ENCODE measurements around the gene BMI1.

The BMI1 gene

DNA sequence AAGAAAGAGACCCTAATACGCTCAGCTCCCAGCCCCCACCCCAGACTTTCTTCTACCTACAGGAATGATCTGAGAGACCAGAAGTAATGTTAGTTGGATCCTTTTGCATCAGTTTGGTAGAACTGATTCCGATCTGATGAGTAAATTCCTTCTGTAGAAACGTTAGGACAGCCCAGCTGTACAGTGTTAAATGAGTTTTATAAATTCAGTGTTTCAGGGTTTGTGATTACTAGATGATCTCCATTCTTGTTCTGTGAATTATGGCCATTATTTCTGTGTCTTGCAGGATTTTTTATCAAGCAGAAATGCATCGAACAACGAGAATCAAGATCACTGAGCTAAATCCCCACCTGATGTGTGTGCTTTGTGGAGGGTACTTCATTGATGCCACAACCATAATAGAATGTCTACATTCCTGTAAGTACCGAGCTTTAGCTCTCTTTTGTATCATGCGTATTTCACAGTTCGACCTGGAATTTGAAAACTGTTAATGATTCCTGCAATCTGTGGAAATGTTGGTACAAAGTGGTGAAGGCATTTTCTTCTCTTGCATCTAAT, 5.3 kb downstream of the BMI1 start:
- Histone ChIP-seq H3K27ac (ENCODE audit: low read depth, low read length) (no peak overlapping the region), H3K9me3 (ENCODE audit: control insufficient read depth, insufficient read depth, low read length) (no peaks in the 10 kb centered on the region), H3K9me2 (replicated peaks; ENCODE audit: control insufficient read depth, low read length) (no peaks in the 10 kb centered on the region), H3F3A (ENCODE audit: control insufficient read depth, insufficient read depth) (peaks cover 36% of the 10 kb centered on the region), H3K79me2 (ENCODE audit: control insufficient read depth, low read length) (no peaks in the 10 kb centered on the region), H3K4me1 (ENCODE audit: control insufficient read depth, low read length) (peaks cover 20% of the 10 kb centered on the region), H4K20me1 (ENCODE audit: control insufficient read depth, insufficient read depth, low read depth, low read length) (peaks cover 13% of the 10 kb centered on the region; the same call in 1 of the 2 replicates), H3K4me3 (ENCODE audit: low read length) (peak overlapping the region; percentile 50; the same call in 1 of the 2 replicates), H3K4me2 (ENCODE audit: low read length) (peak overlapping the region; percentile 48; the same call in 1 of the 2 replicates), H3K27me3 (ENCODE audit: control insufficient read depth, low read length) (peaks cover 51% of the 10 kb centered on the region), H3K36me3 (ENCODE audit: control insufficient read depth, low read length) (peaks cover 4% of the 10 kb centered on the region; the same call in 1 of the 2 replicates)
- TF ChIP-seq, protein P1, sequence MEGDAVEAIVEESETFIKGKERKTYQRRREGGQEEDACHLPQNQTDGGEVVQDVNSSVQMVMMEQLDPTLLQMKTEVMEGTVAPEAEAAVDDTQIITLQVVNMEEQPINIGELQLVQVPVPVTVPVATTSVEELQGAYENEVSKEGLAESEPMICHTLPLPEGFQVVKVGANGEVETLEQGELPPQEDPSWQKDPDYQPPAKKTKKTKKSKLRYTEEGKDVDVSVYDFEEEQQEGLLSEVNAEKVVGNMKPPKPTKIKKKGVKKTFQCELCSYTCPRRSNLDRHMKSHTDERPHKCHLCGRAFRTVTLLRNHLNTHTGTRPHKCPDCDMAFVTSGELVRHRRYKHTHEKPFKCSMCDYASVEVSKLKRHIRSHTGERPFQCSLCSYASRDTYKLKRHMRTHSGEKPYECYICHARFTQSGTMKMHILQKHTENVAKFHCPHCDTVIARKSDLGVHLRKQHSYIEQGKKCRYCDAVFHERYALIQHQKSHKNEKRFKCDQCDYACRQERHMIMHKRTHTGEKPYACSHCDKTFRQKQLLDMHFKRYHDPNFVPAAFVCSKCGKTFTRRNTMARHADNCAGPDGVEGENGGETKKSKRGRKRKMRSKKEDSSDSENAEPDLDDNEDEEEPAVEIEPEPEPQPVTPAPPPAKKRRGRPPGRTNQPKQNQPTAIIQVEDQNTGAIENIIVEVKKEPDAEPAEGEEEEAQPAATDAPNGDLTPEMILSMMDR (IDR thresholded peaks at IDR 0.05; ENCODE audit: low read depth, low read length, poor library complexity, severe bottlenecking), result no peak
- TF ChIP-seq EZH2phosphoT487 (IDR thresholded peaks at IDR 0.05; ENCODE audit: borderline replicate concordance, low read length), result no peak

DNA sequence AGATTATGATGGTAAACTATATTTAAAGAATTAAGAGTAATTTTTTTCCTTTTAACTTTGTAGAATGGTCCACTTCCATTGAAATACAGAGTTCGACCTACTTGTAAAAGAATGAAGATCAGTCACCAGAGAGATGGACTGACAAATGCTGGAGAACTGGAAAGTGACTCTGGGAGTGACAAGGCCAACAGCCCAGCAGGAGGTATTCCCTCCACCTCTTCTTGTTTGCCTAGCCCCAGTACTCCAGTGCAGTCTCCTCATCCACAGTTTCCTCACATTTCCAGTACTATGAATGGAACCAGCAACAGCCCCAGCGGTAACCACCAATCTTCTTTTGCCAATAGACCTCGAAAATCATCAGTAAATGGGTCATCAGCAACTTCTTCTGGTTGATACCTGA, 8.3 kb downstream of the BMI1 start:
- no peaks in the 10 kb centered on the region for H3K79me2 ChIP-seq (ENCODE audit: control insufficient read depth, low read length)

DNA sequence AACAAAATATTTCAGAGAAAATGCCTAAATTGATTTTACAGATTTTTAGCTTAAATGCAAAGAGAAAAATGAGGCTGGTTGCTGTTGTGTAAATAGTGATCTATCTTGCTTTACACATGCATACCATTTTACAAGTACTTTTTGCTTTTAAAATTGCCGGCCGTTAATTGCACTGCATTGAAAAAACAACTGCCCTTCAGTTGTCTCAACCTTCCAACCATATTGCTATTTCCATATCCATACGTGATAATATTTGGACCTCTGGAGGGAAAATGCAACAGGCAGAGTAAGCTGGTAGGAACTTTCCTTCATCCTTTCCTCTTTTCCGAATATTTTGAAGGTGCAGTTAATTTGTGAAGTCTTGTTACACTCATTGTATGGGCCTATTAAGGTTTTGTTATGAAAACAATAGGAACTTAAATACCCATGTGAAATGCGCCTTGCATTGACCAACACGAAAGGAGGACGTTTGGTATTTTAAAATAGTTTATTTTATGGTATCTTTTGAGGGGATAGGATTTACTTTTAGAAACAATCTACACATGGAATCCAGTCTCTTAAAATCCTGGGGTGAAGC, 11.3 kb downstream of the BMI1 start:
- Histone ChIP-seq H3F3A (ENCODE audit: control insufficient read depth, insufficient read depth) (peaks cover 27% of the 10 kb centered on the region), H3K9me2 (replicated peaks; ENCODE audit: control insufficient read depth, low read length) (no peaks in the 10 kb centered on the region), H3K79me2 (ENCODE audit: control insufficient read depth, low read length) (no peaks in the 10 kb centered on the region), H4K20me1 (ENCODE audit: control insufficient read depth, insufficient read depth, low read depth, low read length) (no peaks in the 10 kb centered on the region), H3K4me2 (ENCODE audit: low read length) (no peak overlapping the region), H3K27ac (ENCODE audit: low read depth, low read length) (no peak overlapping the region), H3K27me3 (ENCODE audit: control insufficient read depth, low read length) (peaks cover 50% of the 10 kb centered on the region), H3K36me3 (ENCODE audit: control insufficient read depth, low read length) (peaks cover 4% of the 10 kb centered on the region; the same call in 1 of the 2 replicates), H3K4me1 (ENCODE audit: control insufficient read depth, low read length) (peaks cover 29% of the 10 kb centered on the region), H3K9me3 (ENCODE audit: control insufficient read depth, insufficient read depth, low read length) (no peaks in the 10 kb centered on the region), H3K4me3 (ENCODE audit: low read length) (no peak overlapping the region)
- TF ChIP-seq, protein P1 (IDR thresholded peaks at IDR 0.05; ENCODE audit: low read depth, low read length, poor library complexity, severe bottlenecking), result no peak
- no peak for TF ChIP-seq EZH2phosphoT487 (IDR thresholded peaks at IDR 0.05; ENCODE audit: borderline replicate concordance, low read length)

More for the DNA sequence above, 8.3 kb downstream of the BMI1 start:
- Histone ChIP-seq H3K4me2 (ENCODE audit: low read length) (no peak overlapping the region), H3K4me1 (ENCODE audit: control insufficient read depth, low read length) (peaks cover 24% of the 10 kb centered on the region), H3K9me2 (replicated peaks; ENCODE audit: control insufficient read depth, low read length) (no peaks in the 10 kb centered on the region), H3K27me3 (ENCODE audit: control insufficient read depth, low read length) (peaks cover 45% of the 10 kb centered on the region), H3K27ac (ENCODE audit: low read depth, low read length) (no peak overlapping the region), H3K36me3 (ENCODE audit: control insufficient read depth, low read length) (peaks cover 4% of the 10 kb centered on the region; the same call in 1 of the 2 replicates), H3K4me3 (ENCODE audit: low read length) (no peak overlapping the region), H3K9me3 (ENCODE audit: control insufficient read depth, insufficient read depth, low read length) (no peaks in the 10 kb centered on the region), H4K20me1 (ENCODE audit: control insufficient read depth, insufficient read depth, low read depth, low read length) (peaks cover 7% of the 10 kb centered on the region; the same call in 1 of the 2 replicates), H3F3A (ENCODE audit: control insufficient read depth, insufficient read depth) (peaks cover 43% of the 10 kb centered on the region)
- TF ChIP-seq, protein P1 (IDR thresholded peaks at IDR 0.05; ENCODE audit: low read depth, low read length, poor library complexity, severe bottlenecking), result no peak
- TF ChIP-seq EZH2phosphoT487 (IDR thresholded peaks at IDR 0.05; ENCODE audit: borderline replicate concordance, low read length), result no peak
